AG04450 (cell line): ENCODE data around the gene IQUB. TPM values are rescaled to one million over a fixed set of nuclear protein-coding genes. Genes with fewer than 3 reads are reported as not detected.

Experiments used
- CTCF ChIA-PET: fragments of 300-600, 350-600 bp; formaldehyde crosslinking; extraction: SDS; loops from one replicate; lab custom pipeline; 2022; ENCODE audit warnings: antibody characterized with exemption, inconsistent platforms; lab: Charles Lee
- POLR2A ChIA-PET: fragments of 350-600 bp; formaldehyde crosslinking; extraction: SDS; loops from one replicate; lab custom pipeline; 2021; ENCODE audit warnings: antibody characterized with exemption, inconsistent platforms; lab: Yijun Ruan, JAX
- DNase-seq: peaks from one replicate; pipeline ENCODE4 v3.0.0-alpha.2; 2011; ENCODE audit warnings: low read depth, low spot score
- H3K27ac ChIP-seq: one replicate; pipeline ENCODE4 v1.5.1; 2012; ENCODE audit warnings: low read depth, low read length, control low read depth
- H3K27me3 ChIP-seq: one replicate; pipeline ENCODE4 v1.6.0; 2012; ENCODE audit warnings: low read length; ENCODE audit not compliant: control insufficient read depth, insufficient read depth
- H3K4me3 ChIP-seq: 2 replicates; pipeline ENCODE4 v1.5.1; 2011; ENCODE audit warnings: mild to moderate bottlenecking, low read depth, low read length, control low read depth
- H3K9me3 ChIP-seq: 2 replicates; pipeline ENCODE4 v1.5.1; 2012; ENCODE audit warnings: low read length; ENCODE audit not compliant: control insufficient read depth, insufficient read depth
- CTCF ChIP-seq: IDR thresholded peaks from 2 replicates; pipeline ENCODE4 v1.5.1; 2011; ENCODE audit warnings: low read depth, low read length, control low read depth, inconsistent platforms
- polyA minus RNA-seq: library from RNA; depleted of rRNA, polyadenylated mRNA; stranded (reverse); fragments of >200 nt; gene quantifications from 2 replicates; pipeline ENCODE4 v1.2.3, GENCODE V29; 2011; rRNA and poly(A)+ RNA removed
- polyA plus RNA-seq: library from polyadenylated mRNA; depleted of rRNA; stranded (reverse); fragments of >200 nt; gene quantifications from 2 replicates; pipeline ENCODE4 v1.2.3, GENCODE V29; 2011; rRNA removed

The IQUB gene
- polyA plus RNA-seq (0.06 and 0.15 TPM in 2 replicates), polyA minus RNA-seq (0.05 and 0.17 TPM in 2 replicates)

- POLR2A ChIA-PET = interaction anchor here (0.5 to 1.4 kb wide), 3 partner anchors 23 to 138 kb away, joined by 3 to 4 read pairs (median 4); partner anchors contain the start of gene NDUFA5
- DNase-seq = peak; percentile 94
- peak within 1 kb of the TSS; percentile 79 for H3K4me3 ChIP-seq
- no peak for TF ChIP-seq CTCF
- no peaks in the 10 kb centered on the region for H3K27me3 ChIP-seq
- CTCF ChIA-PET = interaction anchor here (0.6 to 3.0 kb wide), 5 partner anchors 13 to 1309 kb away, joined by 3 to 49 read pairs (median 4); no protein-coding TSS in a partner anchor
- H3K27ac ChIP-seq = peak within 1 kb of the TSS; percentile 65
- H3K9me3 ChIP-seq = no peaks in the 10 kb centered on the region
Measured at GRCh38 chr7:123534383-123535260, at the start of gene IQUB. IQUB (minus strand) TSS chr7:123534595; CDS start chr7:123512340, 22,255 bp downstream.

GRCh38 chr7:123583821-123584220 lies 49.4 kb upstream of the IQUB start:
- H3K4me3 ChIP-seq = no peak overlapping the region
- H3K27me3 ChIP-seq = no peaks in the 10 kb centered on the region
- H3K9me3 ChIP-seq = no peaks in the 10 kb centered on the region
- no peak for DNase-seq
- H3K27ac ChIP-seq = no peak overlapping the region
- TF ChIP-seq CTCF = no peak
- CTCF ChIA-PET = interaction anchor here (0.6 to 3.8 kb wide), 4 partner anchors 104 to 899 kb away, joined by 3 to 20 read pairs (median 4); no protein-coding TSS in a partner anchor
- POLR2A ChIA-PET = no interaction called here

GRCh38 chr7:123581162-123581459 lies 46.7 kb upstream of the IQUB start:
- no peak for TF ChIP-seq CTCF
- ChIA-PET CTCF (interaction anchor here (0.6 to 3.8 kb wide), 23 partner anchors 8 to 1179 kb away, joined by 3 to 20 read pairs (median 3); no protein-coding TSS in a partner anchor), POLR2A (no interaction called here)
- H3K27me3 ChIP-seq = no peaks in the 10 kb centered on the region
- H3K9me3 ChIP-seq = no peaks in the 10 kb centered on the region
- H3K27ac ChIP-seq = no peak overlapping the region
- DNase-seq = no peak
- H3K4me3 ChIP-seq = no peak overlapping the region

- ChIA-PET CTCF (interaction anchor here (0.6 to 3.8 kb wide), 20 partner anchors 8 to 572 kb away, joined by 3 to 20 read pairs (median 3); no protein-coding TSS in a partner anchor), POLR2A (no interaction called here)
- no peaks in the 10 kb centered on the region for H3K9me3 ChIP-seq
- DNase-seq = no peak
- H3K27me3 ChIP-seq = no peaks in the 10 kb centered on the region
- no peak overlapping the region for H3K27ac ChIP-seq
- peak; percentile 82 for TF ChIP-seq CTCF
- H3K4me3 ChIP-seq = no peak overlapping the region
Measured at GRCh38 chr7:123580406-123581161, 46.2 kb upstream of the IQUB start.
